HG02884 (cell line): ENCODE results near the gene PLCB4.

Experiments
- ATAC-seq: cut with Tn5 transposase; IDR thresholded peaks from one replicate; pipeline ENCODE4 v1.9.1; 2021; ENCODE audit warnings: mild to moderate bottlenecking, moderate library complexity; ENCODE audit not compliant: unreplicated experiment

The PLCB4 gene

DNA sequence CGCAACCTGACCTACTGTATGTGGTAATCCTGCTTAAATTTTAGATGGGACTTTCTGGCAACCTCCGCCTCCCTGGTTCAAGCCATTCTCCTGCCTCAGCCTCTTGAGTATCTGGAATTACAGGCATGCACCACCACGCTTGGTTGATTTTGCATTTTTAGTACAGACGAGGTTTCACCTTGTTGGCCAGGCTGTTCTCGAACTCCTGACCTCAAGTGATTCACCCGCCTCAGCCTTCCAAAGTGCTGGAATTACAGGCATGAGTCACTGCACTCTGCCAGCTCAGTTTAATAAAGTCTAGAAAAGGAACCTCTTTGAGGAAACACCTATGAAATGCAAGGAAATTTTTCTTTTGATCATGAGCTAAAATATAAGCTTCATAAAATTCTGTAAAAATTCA lies 9.0 kb upstream of the PLCB4 start:
- ATAC-seq = no peak

DNA sequence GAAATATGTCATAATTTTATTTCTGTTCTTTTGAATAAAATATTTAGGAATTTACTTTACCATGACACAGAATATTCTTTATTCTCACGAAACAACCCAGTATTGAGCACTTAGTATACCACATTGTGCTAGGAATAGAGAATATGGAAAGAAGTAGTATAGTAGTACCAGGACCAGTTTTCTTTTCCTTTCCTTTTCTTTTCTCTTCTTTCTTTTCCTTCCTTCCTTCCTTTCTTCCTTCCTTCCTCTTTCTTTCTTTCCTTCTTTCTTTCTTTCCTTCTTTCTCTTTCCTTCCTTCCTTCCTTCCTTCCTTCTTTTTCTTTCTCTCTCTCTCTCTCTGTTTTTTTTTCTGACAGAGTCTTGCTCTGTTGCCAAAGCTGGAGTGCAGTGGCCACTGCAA lies 7.5 kb upstream of the PLCB4 start:
- ATAC-seq = no peak

DNA sequence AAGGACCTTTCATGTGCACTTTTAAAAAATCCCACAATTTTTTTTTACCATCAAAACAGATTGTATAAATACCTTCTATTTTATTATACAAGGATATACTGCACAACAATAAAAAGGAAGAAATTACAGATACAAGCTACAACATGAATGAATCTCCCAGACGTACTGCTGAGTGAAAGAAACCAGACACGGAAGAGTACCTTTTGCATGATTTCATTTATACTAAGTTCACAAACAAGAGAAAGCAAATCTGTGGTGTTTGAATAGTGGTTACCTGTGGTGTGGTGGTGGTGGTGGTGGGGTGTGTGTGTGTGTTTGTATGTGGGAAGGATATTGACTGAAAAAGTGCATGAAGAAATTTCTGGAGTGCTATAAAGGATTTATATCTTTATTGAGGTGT lies 6.8 kb upstream of the PLCB4 start:
- ATAC-seq = no peak

DNA sequence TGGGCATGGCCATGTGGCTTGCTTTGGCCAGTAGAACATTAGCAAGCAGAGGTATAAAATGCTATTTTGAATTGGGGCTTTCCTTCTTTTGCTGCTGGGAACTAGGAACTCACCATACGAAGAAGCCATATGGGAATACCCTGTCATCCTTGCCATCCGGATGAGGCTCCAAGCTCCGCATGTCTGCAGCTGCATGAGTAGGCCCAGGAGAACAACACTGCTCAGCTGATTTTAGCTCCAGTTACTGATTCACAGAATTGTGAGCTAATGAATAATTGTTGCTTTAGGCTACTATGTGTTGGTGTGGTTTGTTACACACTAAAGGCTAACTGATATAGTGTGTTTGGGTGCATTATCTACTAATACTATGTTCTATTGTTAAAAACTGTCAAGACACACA lies 2.7 kb upstream of the PLCB4 start:
- ATAC-seq = no peak

DNA sequence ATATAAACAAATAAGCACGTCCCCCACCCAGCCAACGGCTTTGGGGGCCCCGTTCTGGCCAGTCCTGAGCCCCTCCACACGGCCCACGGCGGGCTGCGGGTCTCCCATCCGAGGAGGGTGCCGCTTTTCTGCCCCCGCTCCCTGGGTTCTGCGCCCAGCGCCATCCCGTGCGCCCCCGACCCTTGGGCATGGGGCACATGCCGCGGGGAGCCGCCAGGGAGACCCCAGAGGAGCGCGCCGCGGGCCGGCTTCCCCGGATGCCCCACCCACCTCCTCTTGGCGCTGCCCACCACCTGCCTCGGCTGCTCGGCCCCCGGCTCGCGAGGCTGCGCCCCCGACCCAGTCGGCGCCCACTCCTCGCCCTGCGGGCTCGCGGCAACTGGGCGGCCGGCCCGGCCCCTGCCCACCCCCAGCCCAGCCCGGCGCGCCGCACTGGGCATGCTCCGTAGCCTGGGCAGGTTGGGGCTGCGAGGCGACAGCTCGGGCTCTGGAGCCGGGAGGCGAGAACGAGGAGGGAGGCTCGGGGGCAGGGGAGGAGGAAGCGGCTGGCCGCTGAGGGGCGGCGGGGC lies 570 bp upstream of the PLCB4 start:
- no peak for ATAC-seq

DNA sequence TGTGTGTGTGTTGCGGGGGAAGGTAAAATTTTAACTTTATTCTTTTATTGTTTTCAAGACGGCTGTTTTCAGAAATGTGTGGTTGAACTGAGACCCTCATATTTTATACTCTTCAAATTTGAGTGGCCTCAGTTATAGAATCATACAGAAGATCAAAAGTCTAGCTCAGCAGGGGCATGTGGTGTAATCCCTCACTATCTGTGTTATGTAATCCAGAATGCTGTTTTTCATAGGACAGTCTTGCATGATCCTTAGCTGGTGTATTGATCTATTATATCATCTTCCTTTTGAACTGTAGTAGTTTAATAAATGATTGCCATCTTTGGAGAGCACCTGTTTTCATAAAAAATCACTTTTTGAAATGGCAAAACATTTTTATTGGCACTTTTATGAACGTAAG lies 1.4 kb downstream of the PLCB4 start:
- ATAC-seq = no peak

DNA sequence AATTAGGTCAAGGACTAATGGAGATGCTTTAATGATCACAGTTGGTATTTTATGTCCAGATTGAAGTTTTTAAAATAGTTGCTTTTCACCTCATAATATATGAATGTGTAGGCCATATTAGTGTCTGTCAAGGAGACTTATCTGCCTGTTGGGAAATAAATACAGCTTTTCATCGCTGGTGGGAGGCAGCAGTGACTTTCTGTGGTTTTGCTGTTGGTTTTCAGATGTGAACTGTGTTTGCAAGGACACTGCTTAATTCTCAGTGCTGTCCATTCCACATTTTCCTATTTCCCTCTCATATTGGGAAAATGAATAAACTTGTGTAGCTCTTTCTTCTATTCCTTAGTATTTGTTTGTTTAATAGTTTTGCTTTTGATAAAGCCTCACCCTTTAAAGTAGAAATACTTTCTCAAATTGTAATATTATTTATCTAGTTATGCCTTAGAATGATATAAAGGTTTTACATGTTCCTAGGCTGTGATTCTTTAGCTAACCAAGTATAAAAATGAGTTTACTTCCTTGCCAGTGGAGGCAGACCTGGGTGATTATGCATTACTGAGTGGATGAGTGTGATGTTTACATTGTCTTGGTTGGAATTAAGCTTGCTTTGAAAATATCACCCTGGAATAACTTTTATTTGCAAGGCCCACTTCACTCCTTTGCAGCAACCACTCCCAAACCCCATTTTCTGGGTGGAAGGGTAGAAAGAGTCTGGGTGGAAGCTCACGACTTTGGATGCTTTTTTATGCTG lies 3.3 kb downstream of the PLCB4 start:
- ATAC-seq = no peak

DNA sequence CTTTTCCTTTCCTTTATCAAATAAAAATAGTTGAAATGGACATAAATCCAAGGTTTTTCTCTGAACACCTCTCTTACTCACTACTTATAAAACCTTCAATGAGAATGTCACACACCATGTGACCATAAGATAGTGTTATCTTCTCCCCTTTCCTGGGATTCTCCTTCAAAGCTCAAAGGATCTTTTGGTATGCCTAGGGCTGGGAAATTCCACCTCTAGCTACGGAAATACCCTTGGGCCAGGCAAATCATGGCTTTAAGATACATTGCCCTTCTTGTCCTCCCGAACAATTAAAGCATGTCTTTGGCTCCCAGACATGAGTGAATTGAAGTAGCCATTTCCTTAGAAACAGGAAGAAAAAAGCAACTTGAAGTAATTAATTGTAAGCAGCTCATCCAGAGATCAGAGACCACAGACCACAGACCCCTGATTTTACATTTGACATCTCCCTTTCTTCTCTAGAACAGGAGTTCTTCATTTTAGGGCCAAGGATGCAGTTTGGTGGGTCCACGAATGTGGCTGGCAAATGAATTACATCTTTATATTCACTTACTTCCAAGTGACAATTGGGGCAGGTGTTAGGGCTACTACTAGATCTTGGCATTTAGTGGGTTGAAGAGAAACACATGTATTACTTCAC lies 4.1 kb downstream of the PLCB4 start:
- ATAC-seq = no peak

DNA sequence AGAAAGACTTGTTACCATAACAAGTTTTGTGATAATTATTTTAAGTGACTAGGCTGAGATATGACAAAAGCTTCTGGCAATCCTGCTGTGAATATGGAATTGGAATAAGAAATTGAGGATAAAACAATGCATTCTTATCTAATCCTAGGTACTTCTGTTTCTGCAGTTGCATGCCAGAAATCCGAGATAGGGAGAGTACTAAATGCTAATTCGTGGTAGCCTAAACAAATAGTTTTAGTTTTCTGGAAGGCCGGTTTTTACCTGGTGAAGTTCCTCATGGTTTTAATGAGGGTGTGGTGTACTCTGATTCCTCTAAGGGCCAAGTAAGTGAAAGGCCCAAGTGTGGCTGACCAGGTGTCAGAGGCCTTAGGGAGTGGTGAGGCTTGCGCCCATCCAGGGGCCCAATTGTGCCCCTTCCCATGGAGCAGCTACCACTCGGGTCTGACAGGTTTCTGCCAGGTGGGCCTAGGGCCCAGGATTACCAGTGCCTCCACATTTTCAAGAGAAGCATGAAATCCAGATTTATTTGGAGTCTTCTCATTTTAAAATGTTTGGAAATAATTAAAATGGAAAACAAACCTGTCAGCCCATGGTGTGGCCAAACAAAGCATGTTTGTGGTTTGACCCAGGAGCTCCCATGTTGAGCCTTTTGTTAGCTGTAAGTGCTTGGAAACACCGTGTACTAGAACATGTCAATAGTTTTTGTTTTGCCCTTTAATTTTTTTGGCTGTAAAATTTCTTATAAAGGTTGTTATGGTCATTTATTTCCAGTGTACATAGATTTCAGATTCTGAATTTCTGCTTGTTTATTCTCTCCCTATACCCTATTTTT lies 6.6 kb downstream of the PLCB4 start:
- no peak for ATAC-seq

DNA sequence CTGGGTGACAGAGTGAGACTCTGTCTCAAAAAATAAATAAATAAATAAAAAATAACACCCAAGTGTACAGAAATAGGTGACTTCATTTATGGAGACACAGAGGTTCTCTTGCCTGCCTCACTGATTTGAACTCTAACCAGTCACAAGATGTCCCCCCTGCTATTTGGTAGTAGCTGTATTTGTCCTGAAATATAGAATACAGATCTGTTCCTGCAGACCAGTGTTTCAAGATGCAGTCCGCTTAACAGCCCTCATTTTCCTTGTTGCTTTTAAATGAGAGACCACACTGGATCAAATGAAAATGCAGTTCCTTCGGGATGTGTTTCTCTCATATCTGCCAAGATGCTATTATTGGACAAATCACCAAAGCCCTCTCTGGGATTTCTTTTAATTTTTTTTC lies 7.6 kb downstream of the PLCB4 start:
- no peak for ATAC-seq

DNA sequence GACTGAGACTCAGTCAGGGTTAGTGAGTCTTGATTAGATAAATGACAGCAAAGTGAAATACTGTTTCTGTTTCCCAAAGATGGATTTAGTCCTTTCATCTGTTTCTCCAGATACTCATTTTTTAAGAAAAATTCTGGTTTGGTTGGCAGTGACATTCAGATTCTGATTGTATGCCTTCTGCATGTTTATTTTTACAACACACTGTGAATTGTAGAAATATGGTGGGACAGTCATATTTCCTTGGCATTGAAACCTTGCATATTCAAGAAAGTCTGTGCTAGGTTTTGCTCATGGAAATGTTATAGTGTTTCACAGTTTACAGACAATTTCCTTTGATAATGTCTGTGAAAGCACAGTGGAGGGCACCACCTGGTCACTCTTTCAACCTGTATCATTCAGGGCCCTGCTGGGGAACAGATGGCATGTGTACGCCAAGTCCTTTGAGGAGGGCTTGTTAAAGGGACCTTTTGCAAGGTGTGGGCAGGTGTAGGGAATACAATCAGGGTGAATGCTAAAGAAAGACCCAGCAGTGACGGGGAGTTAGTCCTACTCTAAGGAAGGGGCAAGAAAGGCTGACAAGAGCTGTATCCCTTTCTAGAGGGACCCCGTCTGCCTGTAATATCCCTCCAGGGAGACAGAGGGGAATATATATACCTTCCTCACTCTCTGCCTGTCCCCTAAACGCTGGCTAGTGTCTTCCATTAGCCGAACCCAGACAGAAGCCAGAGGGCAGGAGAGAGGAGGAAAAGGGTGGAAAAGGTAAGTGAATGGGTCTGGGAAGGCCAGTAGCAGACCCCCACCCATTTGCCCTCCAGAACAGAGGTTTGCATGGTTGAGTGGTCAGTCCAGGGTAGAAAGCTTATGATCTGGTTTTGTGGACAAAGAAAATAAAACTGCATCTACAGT lies 10.2 kb downstream of the PLCB4 start:
- no peak for ATAC-seq

DNA sequence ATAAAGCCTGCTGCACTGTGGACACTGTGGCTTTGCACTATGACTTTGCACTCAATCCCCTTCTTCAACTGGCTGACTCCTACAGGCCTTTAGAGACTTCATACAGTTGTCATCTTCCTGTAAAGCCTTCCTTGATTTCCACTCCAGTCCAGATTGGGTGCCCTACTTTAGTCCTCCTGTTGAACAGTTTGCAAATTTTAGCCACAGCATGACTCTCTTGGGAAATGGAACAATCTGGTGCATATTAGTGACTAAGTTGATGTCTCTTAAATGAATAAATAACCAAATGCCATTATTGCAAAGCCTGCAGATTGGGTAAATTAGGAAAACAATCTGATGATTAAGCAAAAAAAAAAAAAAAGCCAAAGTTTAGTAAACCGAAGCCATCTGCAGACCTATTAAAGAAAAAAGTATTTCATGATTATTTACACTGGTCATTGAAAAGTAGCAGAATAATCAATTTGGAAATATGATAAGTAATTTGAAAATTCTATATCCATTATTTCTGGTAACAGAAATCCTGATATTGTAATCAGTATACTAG lies 12.6 kb downstream of the PLCB4 start:
- ATAC-seq = no peak

DNA sequence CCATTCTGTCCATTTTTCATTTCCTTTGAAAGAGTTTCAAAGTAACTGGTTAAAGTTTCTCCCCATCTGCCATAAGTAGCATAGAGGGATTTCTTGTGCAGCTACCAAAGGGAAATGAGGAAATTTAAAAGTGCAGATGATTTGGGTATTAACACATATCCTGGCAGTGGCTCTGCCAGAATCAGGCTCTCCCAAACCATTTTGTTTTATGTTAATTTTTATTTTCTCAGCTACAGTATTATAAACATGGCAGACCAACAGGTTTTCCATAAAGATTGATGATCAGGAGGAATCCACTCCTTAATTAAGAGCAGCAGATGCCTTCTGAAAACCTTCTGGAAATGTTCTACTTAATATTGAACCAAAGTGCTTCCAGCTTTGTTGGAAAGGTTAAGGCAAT lies 13.9 kb downstream of the PLCB4 start:
- ATAC-seq = no peak

DNA sequence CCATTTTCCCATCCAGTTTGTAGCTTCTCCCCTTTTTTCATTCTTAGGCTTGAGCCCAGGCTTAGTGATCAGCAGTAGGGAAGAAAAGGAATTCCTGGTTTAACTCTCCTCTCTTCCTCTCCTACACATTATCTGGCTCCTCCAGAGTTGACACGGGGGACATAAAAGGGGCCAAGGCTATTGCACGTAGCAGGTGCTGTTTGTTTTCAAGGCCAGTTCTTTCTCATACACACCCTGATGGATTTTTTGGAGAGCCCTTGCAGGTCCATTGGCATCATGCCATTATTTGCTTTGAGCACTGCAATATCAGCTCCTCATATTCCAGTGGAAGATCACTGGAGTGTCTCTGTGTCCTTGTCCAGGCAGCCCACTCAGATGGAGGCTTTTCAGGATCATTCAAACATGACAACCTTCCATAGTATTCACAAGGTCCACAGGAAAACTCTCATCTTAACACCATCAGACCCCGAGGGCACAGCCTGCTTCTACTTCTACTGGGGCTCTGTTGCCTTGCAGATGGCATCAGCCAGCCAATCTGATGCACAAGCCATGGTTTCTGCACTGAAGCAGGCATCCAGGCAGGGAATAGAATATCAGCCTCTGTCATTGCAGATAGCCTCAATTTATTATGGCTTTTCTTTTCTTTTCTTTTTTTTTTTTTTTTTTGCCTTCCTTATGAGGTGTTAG lies 18.8 kb downstream of the PLCB4 start:
- no peak for ATAC-seq

DNA sequence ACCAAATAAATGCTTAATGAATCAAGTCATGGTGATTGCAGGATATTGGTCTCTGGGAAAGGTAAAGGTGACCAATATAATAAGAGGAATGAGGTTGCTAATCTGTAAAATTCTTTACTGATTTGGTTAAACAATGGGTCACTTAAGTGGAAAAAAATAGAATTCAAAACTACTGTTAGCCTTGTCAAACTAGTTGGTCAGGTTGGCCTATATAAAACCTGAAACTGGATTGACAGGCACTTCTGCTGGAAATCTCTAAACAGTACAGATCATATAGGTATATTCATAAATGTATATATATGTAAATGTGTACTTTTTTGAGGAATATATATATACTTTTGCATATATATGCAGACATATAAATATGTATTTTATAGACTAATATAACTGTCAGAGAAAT lies 19.7 kb downstream of the PLCB4 start:
- no peak for ATAC-seq

DNA sequence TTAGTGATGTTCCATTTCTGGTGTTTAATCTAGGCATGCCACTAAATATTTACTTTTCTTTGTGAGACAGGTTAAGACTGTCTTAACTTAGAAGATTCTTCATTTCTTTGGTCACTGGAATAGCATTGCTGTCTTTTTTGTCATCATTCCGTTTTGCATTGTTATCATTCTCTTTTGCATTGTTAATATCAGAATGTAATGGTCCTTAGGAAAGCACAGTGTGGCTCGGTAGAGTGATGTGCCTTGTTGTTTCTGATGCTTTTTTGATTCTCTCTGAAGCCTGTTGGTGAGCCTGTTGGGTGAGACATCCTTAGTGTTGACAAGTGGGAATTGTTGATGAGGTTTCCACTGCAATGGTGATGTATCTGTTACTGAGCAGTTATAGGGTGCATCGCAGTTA lies 23.2 kb downstream of the PLCB4 start:
- no peak for ATAC-seq

DNA sequence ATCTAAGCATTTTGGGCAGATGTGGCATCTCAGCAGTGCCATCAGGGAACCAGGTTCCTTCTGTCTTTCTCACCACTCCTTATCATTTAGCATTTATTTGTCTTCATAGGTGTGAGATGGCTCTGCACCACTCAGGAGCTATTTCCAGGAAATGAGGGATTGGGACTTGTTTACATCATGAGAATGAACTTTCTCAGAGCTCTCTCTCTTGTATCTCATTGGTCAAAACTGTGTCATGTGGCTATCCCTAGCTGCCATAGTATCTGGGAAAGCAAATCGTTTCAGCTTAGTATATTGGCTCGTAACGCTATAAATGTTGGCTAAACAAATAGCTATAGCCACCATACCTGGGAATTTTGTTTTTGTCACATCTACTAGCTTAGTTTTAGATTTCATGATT lies 23.8 kb downstream of the PLCB4 start:
- ATAC-seq = no peak

DNA sequence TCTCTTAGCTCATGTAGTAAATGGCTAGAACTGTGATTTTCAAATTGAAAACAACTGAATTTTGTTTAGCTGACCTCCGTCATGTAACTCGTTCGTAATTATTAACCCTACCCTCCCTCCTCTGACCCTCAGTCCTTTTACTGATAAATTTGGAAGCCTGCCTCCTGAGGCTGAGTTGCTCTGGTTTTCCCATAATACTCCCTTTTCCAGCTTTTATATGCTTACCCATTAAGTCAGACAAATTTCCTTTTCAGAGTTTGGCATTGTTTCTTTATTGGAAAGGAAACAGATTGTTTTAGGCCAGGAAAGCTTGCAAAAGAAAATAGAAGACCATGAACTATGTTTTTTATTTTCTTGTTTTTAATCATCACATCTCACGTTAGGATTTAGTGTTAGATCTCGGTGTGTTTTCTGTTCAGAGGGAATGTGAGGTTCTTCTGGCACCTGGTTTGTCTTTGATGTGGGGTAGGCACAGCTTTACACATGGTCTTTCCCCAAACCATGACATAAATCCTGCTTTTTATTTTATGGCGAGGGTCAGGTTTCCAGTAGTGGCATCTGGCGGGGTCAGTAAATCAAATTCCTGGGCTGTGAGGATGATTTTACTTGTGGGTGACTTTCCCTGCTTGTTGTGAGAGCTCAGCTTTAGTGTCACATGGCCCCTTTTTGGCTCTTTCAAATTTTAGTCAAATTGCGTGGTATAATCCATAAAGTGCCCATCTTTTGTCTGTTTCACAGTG lies 24.5 kb downstream of the PLCB4 start:
- ATAC-seq = no peak

DNA sequence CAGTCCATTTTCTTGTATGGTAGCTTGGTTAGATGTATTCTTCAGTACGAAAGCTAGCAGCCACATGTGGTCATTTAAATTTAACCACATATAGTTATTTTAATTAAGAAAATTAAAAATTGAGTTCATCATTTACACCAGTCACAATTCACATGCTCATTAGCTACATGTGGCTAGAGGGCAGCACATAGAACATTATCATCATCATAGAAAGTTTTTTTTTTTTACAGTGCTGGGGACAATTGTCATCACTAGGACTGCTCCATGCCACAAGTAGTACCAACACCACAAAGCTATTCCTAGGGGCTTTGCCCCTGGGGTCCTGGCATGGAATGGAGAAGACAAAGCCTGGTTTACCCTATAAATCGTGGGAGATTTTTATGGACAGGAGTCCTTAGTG lies 30.5 kb downstream of the PLCB4 start:
- no peak for ATAC-seq
